GM18870 (cell line): ENCODE measurements around the gene ARL10.

Experiments
- ATAC-seq: cut with Tn5 transposase; IDR thresholded peaks from one replicate; pipeline ENCODE4 v1.9.1; 2021; ENCODE audit warnings: moderate library complexity; ENCODE audit not compliant: unreplicated experiment

The ARL10 gene

GRCh38 chr5:176361437-176362232 lies 3.7 kb upstream of the ARL10 start, which contains the start of gene KIAA1191:
KIAA1191 (minus strand) TSS chr5:176361764; CDS start chr5:176359508, 2,256 bp downstream.
- peak; percentile 82 for ATAC-seq

- no peak for ATAC-seq
These were observed 3.1 kb upstream of the ARL10 start for GRCh38 chr5:176362233-176362490.

- ATAC-seq: no peak
These were observed 429 bp upstream of the ARL10 start for GRCh38 chr5:176364765-176365350.

- ATAC-seq: no peak
These were observed 1.1 kb downstream of the ARL10 start for GRCh38 chr5:176366232-176366894.

- ATAC-seq: no peak
These were observed 3.4 kb downstream of the ARL10 start for GRCh38 chr5:176368726-176369125.

GRCh38 chr5:176369934-176370711 lies 4.8 kb downstream of the ARL10 start:
- ATAC-seq: no peak

GRCh38 chr5:176371621-176372539 lies 6.6 kb downstream of the ARL10 start:
- no peak for ATAC-seq

GRCh38 chr5:176373100-176373818 lies 8.0 kb downstream of the ARL10 start:
- ATAC-seq: no peak

- no peak for ATAC-seq
These were observed 14.6 kb downstream of the ARL10 start for GRCh38 chr5:176379881-176380280.

GRCh38 chr5:176381423-176381822 lies 16.1 kb downstream of the ARL10 start:
- no peak for ATAC-seq

- no peak for ATAC-seq
These were observed 16.7 kb downstream of the ARL10 start for GRCh38 chr5:176381979-176382378.

GRCh38 chr5:176382721-176383120 lies 17.4 kb downstream of the ARL10 start:
- no peak for ATAC-seq

- ATAC-seq: no peak
These were observed 18.1 kb downstream of the ARL10 start for GRCh38 chr5:176383248-176383905.

GRCh38 chr5:176383961-176384360 lies 18.7 kb downstream of the ARL10 start:
- no peak for ATAC-seq

- ATAC-seq: no peak
These were observed 19.2 kb downstream of the ARL10 start for GRCh38 chr5:176384366-176384930.

GRCh38 chr5:176384991-176385390 lies 19.7 kb downstream of the ARL10 start:
- no peak for ATAC-seq

- ATAC-seq: no peak
These were observed 21.2 kb downstream of the ARL10 start for GRCh38 chr5:176386491-176386890.

GRCh38 chr5:176387384-176387925 lies 22.2 kb downstream of the ARL10 start:
- ATAC-seq: no peak

GRCh38 chr5:176388003-176388443 lies 22.7 kb downstream of the ARL10 start:
- ATAC-seq: no peak
